Measurements from ENCODE around the gene LIMA1. TPM values are rescaled to one million over a fixed set of nuclear protein-coding genes. Genes with fewer than 3 reads are reported as not detected.

Gene LIMA1
- polyA plus RNA-seq, 2 donors: 21.7 to 26.9 TPM

GRCh38 chr12:50187084-50187900 lies 96.0 kb downstream of the LIMA1 start:
- H3K27me3 ChIP-seq (ENCODE audit: control insufficient read depth in 1 of 2, insufficient read depth in 2 of 2, low read length in 2 of 2): no peaks in the 10 kb centered on the region
- WGBS, 2 donors: 45 to 46% methylated on average over 7 of the region's 7 CpGs
- H3K36me3 ChIP-seq (ENCODE audit: control insufficient read depth in 2 of 2, insufficient read depth in 2 of 2, low read length in 1 of 2): no peaks in the 10 kb centered on the region
- peaks cover 0 to 12% of the 10 kb centered on the region in 2 donors for H3K4me1 ChIP-seq (ENCODE audit: control insufficient read depth in 2 of 2, insufficient read depth in 2 of 2, low read length in 1 of 2)
- peak overlapping the region in 1 of 2 donors; percentile 57 for H3K27ac ChIP-seq (ENCODE audit: low read depth in 2 of 2, low read length in 1 of 2)
- H3K4me3 ChIP-seq (ENCODE audit: low read depth in 1 of 2, low read length in 2 of 2): no peak overlapping the region
- H3K9me3 ChIP-seq (ENCODE audit: control insufficient read depth in 2 of 2, insufficient read depth in 1 of 2, low read depth in 1 of 2, low read length in 1 of 2): no peaks in the 10 kb centered on the region

- Histone ChIP-seq H3K27me3 (ENCODE audit: control insufficient read depth in 1 of 2, insufficient read depth in 2 of 2, low read length in 2 of 2) (no peaks in the 10 kb centered on the region), H3K4me1 (ENCODE audit: control insufficient read depth in 2 of 2, insufficient read depth in 2 of 2, low read length in 1 of 2) (peaks cover 0 to 12% of the 10 kb centered on the region in 2 donors), H3K36me3 (ENCODE audit: control insufficient read depth in 2 of 2, insufficient read depth in 2 of 2, low read length in 1 of 2) (no peaks in the 10 kb centered on the region), H3K4me3 (ENCODE audit: low read depth in 1 of 2, low read length in 2 of 2) (no peak overlapping the region), H3K9me3 (ENCODE audit: control insufficient read depth in 2 of 2, insufficient read depth in 1 of 2, low read depth in 1 of 2, low read length in 1 of 2) (no peaks in the 10 kb centered on the region), H3K27ac (ENCODE audit: low read depth in 2 of 2, low read length in 1 of 2) (peak overlapping the region in 1 of 2 donors; percentile 21)
- WGBS, 2 donors: 56 to 68% methylated on average over 1 of the region's 1 CpG
Observed at GRCh38 chr12:50186681-50187080, 96.6 kb downstream of the LIMA1 start.

- Histone ChIP-seq H3K27ac (ENCODE audit: low read depth in 2 of 2, low read length in 1 of 2) (peak overlapping the region in 1 of 2 donors; percentile 46), H3K36me3 (ENCODE audit: control insufficient read depth in 2 of 2, insufficient read depth in 2 of 2, low read length in 1 of 2) (no peaks in the 10 kb centered on the region)
Observed at GRCh38 chr12:50185970-50186663, 97.2 kb downstream of the LIMA1 start.

GRCh38 chr12:50185301-50185895 lies 97.9 kb downstream of the LIMA1 start:
- H3K9me3 ChIP-seq (ENCODE audit: control insufficient read depth in 2 of 2, insufficient read depth in 1 of 2, low read depth in 1 of 2, low read length in 1 of 2): no peaks in the 10 kb centered on the region
- H3K36me3 ChIP-seq (ENCODE audit: control insufficient read depth in 2 of 2, insufficient read depth in 2 of 2, low read length in 1 of 2): no peaks in the 10 kb centered on the region
- 41 to 46% methylated on average over 4 of the region's 4 CpGs for WGBS, 2 donors
- no peaks in the 10 kb centered on the region for H3K27me3 ChIP-seq (ENCODE audit: control insufficient read depth in 1 of 2, insufficient read depth in 2 of 2, low read length in 2 of 2)
- H3K4me3 ChIP-seq (ENCODE audit: low read depth in 1 of 2, low read length in 2 of 2): no peak overlapping the region
- peak overlapping the region; percentile 46 to 59 for H3K27ac ChIP-seq (ENCODE audit: low read depth in 2 of 2, low read length in 1 of 2)
- H3K4me1 ChIP-seq (ENCODE audit: control insufficient read depth in 2 of 2, insufficient read depth in 2 of 2, low read length in 1 of 2): peaks cover 0 to 12% of the 10 kb centered on the region in 2 donors

More at GRCh38 chr12:50185970-50186663, 97.2 kb downstream of the LIMA1 start:
- Histone ChIP-seq H3K4me3 (ENCODE audit: low read depth in 1 of 2, low read length in 2 of 2) (no peak overlapping the region), H3K27me3 (ENCODE audit: control insufficient read depth in 1 of 2, insufficient read depth in 2 of 2, low read length in 2 of 2) (no peaks in the 10 kb centered on the region), H3K4me1 (ENCODE audit: control insufficient read depth in 2 of 2, insufficient read depth in 2 of 2, low read length in 1 of 2) (peaks cover 0 to 12% of the 10 kb centered on the region in 2 donors), H3K9me3 (ENCODE audit: control insufficient read depth in 2 of 2, insufficient read depth in 1 of 2, low read depth in 1 of 2, low read length in 1 of 2) (no peaks in the 10 kb centered on the region)
- 57 to 61% methylated on average over 6 of the region's 6 CpGs for WGBS, 2 donors

GRCh38 chr12:50184261-50184660 lies 99.1 kb downstream of the LIMA1 start:
- Histone ChIP-seq H3K9me3 (ENCODE audit: control insufficient read depth in 2 of 2, insufficient read depth in 1 of 2, low read depth in 1 of 2, low read length in 1 of 2) (no peaks in the 10 kb centered on the region), H3K4me3 (ENCODE audit: low read depth in 1 of 2, low read length in 2 of 2) (no peak overlapping the region), H3K27ac (ENCODE audit: low read depth in 2 of 2, low read length in 1 of 2) (no peak overlapping the region), H3K4me1 (ENCODE audit: control insufficient read depth in 2 of 2, insufficient read depth in 2 of 2, low read length in 1 of 2) (peaks cover 0 to 12% of the 10 kb centered on the region in 2 donors), H3K27me3 (ENCODE audit: control insufficient read depth in 1 of 2, insufficient read depth in 2 of 2, low read length in 2 of 2) (no peaks in the 10 kb centered on the region), H3K36me3 (ENCODE audit: control insufficient read depth in 2 of 2, insufficient read depth in 2 of 2, low read length in 1 of 2) (no peaks in the 10 kb centered on the region)
- WGBS, 2 donors: 90% methylated on average over 5 of the region's 5 CpGs

- Histone ChIP-seq H3K9me3 (ENCODE audit: control insufficient read depth in 2 of 2, insufficient read depth in 1 of 2, low read depth in 1 of 2, low read length in 1 of 2) (no peaks in the 10 kb centered on the region), H3K27ac (ENCODE audit: low read depth in 2 of 2, low read length in 1 of 2) (no peak overlapping the region), H3K4me1 (ENCODE audit: control insufficient read depth in 2 of 2, insufficient read depth in 2 of 2, low read length in 1 of 2) (peaks cover 0 to 4% of the 10 kb centered on the region in 2 donors), H3K36me3 (ENCODE audit: control insufficient read depth in 2 of 2, insufficient read depth in 2 of 2, low read length in 1 of 2) (peaks cover 0 to 3% of the 10 kb centered on the region in 2 donors), H3K4me3 (ENCODE audit: low read depth in 1 of 2, low read length in 2 of 2) (no peak overlapping the region), H3K27me3 (ENCODE audit: control insufficient read depth in 1 of 2, insufficient read depth in 2 of 2, low read length in 2 of 2) (no peaks in the 10 kb centered on the region)
Observed at GRCh38 chr12:50182461-50182860, 100.9 kb downstream of the LIMA1 start.

- Histone ChIP-seq H3K36me3 (ENCODE audit: control insufficient read depth in 2 of 2, insufficient read depth in 2 of 2, low read length in 1 of 2) (peaks cover 0 to 3% of the 10 kb centered on the region in 2 donors), H3K4me1 (ENCODE audit: control insufficient read depth in 2 of 2, insufficient read depth in 2 of 2, low read length in 1 of 2) (peaks cover 0 to 3% of the 10 kb centered on the region in 2 donors), H3K4me3 (ENCODE audit: low read depth in 1 of 2, low read length in 2 of 2) (no peak overlapping the region), H3K9me3 (ENCODE audit: control insufficient read depth in 2 of 2, insufficient read depth in 1 of 2, low read depth in 1 of 2, low read length in 1 of 2) (no peaks in the 10 kb centered on the region), H3K27ac (ENCODE audit: low read depth in 2 of 2, low read length in 1 of 2) (no peak overlapping the region), H3K27me3 (ENCODE audit: control insufficient read depth in 1 of 2, insufficient read depth in 2 of 2, low read length in 2 of 2) (no peaks in the 10 kb centered on the region)
- WGBS, 2 donors: 91 to 92% methylated on average over 4 of the region's 4 CpGs
Observed at GRCh38 chr12:50181691-50182090, 101.6 kb downstream of the LIMA1 start.

GRCh38 chr12:50175716-50176026 lies 107.6 kb downstream of the LIMA1 start:
- 17 to 42% methylated on average over 1 of the region's 1 CpG for WGBS, 2 donors
- H3K4me1 ChIP-seq (ENCODE audit: control insufficient read depth in 2 of 2, insufficient read depth in 2 of 2, low read length in 1 of 2): no peaks in the 10 kb centered on the region

GRCh38 chr12:50174971-50175715 lies 108.2 kb downstream of the LIMA1 start:
- Histone ChIP-seq H3K4me3 (ENCODE audit: low read depth in 1 of 2, low read length in 2 of 2) (no peak overlapping the region), H3K27me3 (ENCODE audit: control insufficient read depth in 1 of 2, insufficient read depth in 2 of 2, low read length in 2 of 2) (no peaks in the 10 kb centered on the region), H3K9me3 (ENCODE audit: control insufficient read depth in 2 of 2, insufficient read depth in 1 of 2, low read depth in 1 of 2, low read length in 1 of 2) (no peaks in the 10 kb centered on the region), H3K36me3 (ENCODE audit: control insufficient read depth in 2 of 2, insufficient read depth in 2 of 2, low read length in 1 of 2) (peaks cover 0 to 3% of the 10 kb centered on the region in 2 donors), H3K27ac (ENCODE audit: low read depth in 2 of 2, low read length in 1 of 2) (peak overlapping the region in 1 of 2 donors; percentile 22), H3K4me1 (ENCODE audit: control insufficient read depth in 2 of 2, insufficient read depth in 2 of 2, low read length in 1 of 2) (no peaks in the 10 kb centered on the region)
- WGBS, 2 donors: 59 to 68% methylated on average over 15 to 16 of the region's 16 CpGs

More at GRCh38 chr12:50175716-50176026, 107.6 kb downstream of the LIMA1 start:
- Histone ChIP-seq H3K9me3 (ENCODE audit: control insufficient read depth in 2 of 2, insufficient read depth in 1 of 2, low read depth in 1 of 2, low read length in 1 of 2) (no peaks in the 10 kb centered on the region), H3K36me3 (ENCODE audit: control insufficient read depth in 2 of 2, insufficient read depth in 2 of 2, low read length in 1 of 2) (peaks cover 0 to 3% of the 10 kb centered on the region in 2 donors), H3K27me3 (ENCODE audit: control insufficient read depth in 1 of 2, insufficient read depth in 2 of 2, low read length in 2 of 2) (no peaks in the 10 kb centered on the region), H3K27ac (ENCODE audit: low read depth in 2 of 2, low read length in 1 of 2) (no peak overlapping the region), H3K4me3 (ENCODE audit: low read depth in 1 of 2, low read length in 2 of 2) (no peak overlapping the region)
